ENCODE data around the gene INPPL1.

The INPPL1 gene

DNA sequence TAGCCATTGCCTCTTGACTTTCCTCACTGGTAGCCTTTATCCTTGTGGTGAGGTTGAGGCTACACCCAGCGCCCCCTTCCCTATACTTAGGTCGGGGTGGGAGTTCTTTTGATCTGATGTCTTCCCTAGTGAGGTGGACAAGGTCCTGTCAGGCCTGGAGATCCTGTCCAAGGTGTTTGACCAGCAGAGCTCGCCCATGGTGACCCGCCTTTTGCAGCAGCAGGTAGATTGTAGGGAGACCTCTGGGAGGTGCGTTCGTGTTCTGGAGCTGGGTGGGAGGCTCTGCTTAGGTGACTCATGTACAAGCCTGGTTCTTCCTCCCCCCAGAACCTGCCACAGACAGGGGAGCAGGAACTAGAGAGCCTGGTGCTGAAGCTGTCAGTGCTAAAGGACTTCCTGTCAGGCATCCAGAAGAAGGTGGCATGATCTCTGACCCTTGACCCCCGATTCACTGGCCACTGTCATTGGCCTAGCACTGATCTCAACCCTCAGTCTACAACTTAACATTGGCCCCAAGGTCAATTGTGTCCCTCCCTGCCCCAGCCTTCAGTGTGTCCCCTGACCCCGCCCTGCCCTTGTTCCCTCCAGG lies 4.9 kb downstream of the INPPL1 start:
- Histone ChIP-seq H3K9ac (ENCODE audit: low read length) (no peak overlapping the region), H3K79me2 (ENCODE audit: low read length) (peaks cover 26% of the 10 kb centered on the region), H3K4me2 (ENCODE audit: low read length) (no peak overlapping the region), H2AFZ (ENCODE audit: low read depth, low read length) (no peak overlapping the region), H3K4me3 (ENCODE audit: low read length) (no peak overlapping the region), H3K27ac (ENCODE audit: low read length) (no peak overlapping the region), H4K20me1 (ENCODE audit: insufficient read depth, low read length) (peaks cover 35% of the 10 kb centered on the region), H3K9me3 (ENCODE audit: insufficient read depth, low read length) (no peaks in the 10 kb centered on the region), H3K36me3 (replicated peaks; ENCODE audit: low read depth, low read length) (peaks cover 71% of the 10 kb centered on the region), H3K4me1 (ENCODE audit: low read length) (peaks cover 6% of the 10 kb centered on the region), H3K27me3 (ENCODE audit: low read depth, low read length) (no peaks in the 10 kb centered on the region)
- TF ChIP-seq, protein P1, sequence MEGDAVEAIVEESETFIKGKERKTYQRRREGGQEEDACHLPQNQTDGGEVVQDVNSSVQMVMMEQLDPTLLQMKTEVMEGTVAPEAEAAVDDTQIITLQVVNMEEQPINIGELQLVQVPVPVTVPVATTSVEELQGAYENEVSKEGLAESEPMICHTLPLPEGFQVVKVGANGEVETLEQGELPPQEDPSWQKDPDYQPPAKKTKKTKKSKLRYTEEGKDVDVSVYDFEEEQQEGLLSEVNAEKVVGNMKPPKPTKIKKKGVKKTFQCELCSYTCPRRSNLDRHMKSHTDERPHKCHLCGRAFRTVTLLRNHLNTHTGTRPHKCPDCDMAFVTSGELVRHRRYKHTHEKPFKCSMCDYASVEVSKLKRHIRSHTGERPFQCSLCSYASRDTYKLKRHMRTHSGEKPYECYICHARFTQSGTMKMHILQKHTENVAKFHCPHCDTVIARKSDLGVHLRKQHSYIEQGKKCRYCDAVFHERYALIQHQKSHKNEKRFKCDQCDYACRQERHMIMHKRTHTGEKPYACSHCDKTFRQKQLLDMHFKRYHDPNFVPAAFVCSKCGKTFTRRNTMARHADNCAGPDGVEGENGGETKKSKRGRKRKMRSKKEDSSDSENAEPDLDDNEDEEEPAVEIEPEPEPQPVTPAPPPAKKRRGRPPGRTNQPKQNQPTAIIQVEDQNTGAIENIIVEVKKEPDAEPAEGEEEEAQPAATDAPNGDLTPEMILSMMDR (IDR thresholded peaks at IDR 0.05; ENCODE audit: low read depth, low read length), result no peak
- no peak for TF ChIP-seq EZH2phosphoT487 (IDR thresholded peaks at IDR 0.05; ENCODE audit: low read depth)

DNA sequence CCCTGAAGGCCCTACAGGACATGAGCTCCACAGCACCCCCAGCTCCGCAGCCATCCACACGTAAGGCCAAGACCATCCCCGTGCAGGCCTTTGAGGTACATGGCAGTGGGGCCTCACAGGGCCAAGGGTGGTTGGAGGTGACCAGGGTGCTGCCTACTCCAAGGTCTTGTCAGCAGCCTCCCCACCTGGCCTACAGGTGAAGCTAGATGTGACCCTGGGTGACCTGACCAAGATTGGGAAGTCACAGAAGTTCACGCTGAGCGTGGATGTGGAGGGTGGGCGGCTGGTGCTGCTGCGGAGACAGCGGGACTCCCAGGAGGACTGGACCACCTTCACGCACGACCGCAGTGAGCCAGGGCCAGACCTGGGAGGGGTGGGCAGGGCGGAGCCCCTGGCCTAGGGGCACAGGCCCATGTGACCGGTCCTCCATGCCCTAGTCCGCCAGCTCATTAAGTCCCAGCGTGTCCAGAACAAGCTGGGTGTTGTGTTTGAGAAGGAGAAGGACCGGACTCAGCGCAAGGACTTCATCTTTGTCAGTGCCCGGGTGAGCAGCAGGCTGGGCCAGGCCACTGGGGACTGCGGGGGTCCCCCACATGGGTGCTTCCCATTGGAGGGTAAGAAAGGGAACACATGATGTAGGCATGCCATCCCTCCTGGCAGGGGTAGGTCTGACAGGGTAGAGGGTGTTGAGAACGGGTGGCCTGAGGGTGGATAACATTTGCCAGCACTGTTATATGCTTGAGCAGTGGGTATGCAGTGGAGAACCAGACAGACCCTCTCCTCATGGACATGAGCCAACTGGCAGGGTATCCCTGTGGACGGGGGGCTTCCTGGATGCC lies 5.6 kb downstream of the INPPL1 start:
- peaks cover 19% of the 10 kb centered on the region for H3K79me2 ChIP-seq (ENCODE audit: low read length)
- peaks cover 6% of the 10 kb centered on the region for H3K4me1 ChIP-seq (ENCODE audit: low read length)
- peaks cover 73% of the 10 kb centered on the region for H3K36me3 ChIP-seq (replicated peaks; ENCODE audit: low read depth, low read length)
- peaks cover 36% of the 10 kb centered on the region for H4K20me1 ChIP-seq (ENCODE audit: insufficient read depth, low read length)
- TF ChIP-seq, protein P1 (IDR thresholded peaks at IDR 0.05; ENCODE audit: low read depth, low read length), result no peak
- TF ChIP-seq EZH2phosphoT487 (IDR thresholded peaks at IDR 0.05; ENCODE audit: low read depth), result no peak
- no peak overlapping the region for H3K4me3 ChIP-seq (ENCODE audit: low read length)
- no peak overlapping the region for H3K4me2 ChIP-seq (ENCODE audit: low read length)
- H3K27me3 ChIP-seq (ENCODE audit: low read depth, low read length), result no peaks in the 10 kb centered on the region
- no peaks in the 10 kb centered on the region for H3K9me3 ChIP-seq (ENCODE audit: insufficient read depth, low read length)
- no peak overlapping the region for H3K9ac ChIP-seq (ENCODE audit: low read length)
- no peak overlapping the region for H3K27ac ChIP-seq (ENCODE audit: low read length)
- no peak overlapping the region for H2AFZ ChIP-seq (ENCODE audit: low read depth, low read length)

- peaks cover under 1% of the 10 kb centered on the region; the same call in 1 of the 2 replicates for H3K4me1 ChIP-seq (ENCODE audit: low read length)
- H3K27ac ChIP-seq (ENCODE audit: low read length), result no peak overlapping the region
- no peaks in the 10 kb centered on the region for H3K27me3 ChIP-seq (ENCODE audit: low read depth, low read length)
- no peak for TF ChIP-seq EZH2phosphoT487 (IDR thresholded peaks at IDR 0.05; ENCODE audit: low read depth)
- TF ChIP-seq, protein P1 (IDR thresholded peaks at IDR 0.05; ENCODE audit: low read depth, low read length), result no peak
- no peak overlapping the region for H3K4me2 ChIP-seq (ENCODE audit: low read length)
- no peak overlapping the region for H3K9ac ChIP-seq (ENCODE audit: low read length)
- H3K79me2 ChIP-seq (ENCODE audit: low read length), result peaks cover 12% of the 10 kb centered on the region
- peaks cover 78% of the 10 kb centered on the region for H3K36me3 ChIP-seq (replicated peaks; ENCODE audit: low read depth, low read length)
- H3K9me3 ChIP-seq (ENCODE audit: insufficient read depth, low read length), result no peaks in the 10 kb centered on the region
- peaks cover 29% of the 10 kb centered on the region for H4K20me1 ChIP-seq (ENCODE audit: insufficient read depth, low read length)
- no peak overlapping the region for H2AFZ ChIP-seq (ENCODE audit: low read depth, low read length)
- H3K4me3 ChIP-seq (ENCODE audit: low read length), result no peak overlapping the region
These were observed 6.3 kb downstream of the INPPL1 start for GRCh38 chr11:72230764-72231365.
